ENCODE data around the gene ICOS. TPM values are rescaled to one million over a fixed set of nuclear protein-coding genes. Genes with fewer than 3 reads are reported as not detected.

Gene ICOS
- total and polyA plus RNA-seq, 2 of the 4 experiments (the other 2 are of a cell fraction): not detected

DNA sequence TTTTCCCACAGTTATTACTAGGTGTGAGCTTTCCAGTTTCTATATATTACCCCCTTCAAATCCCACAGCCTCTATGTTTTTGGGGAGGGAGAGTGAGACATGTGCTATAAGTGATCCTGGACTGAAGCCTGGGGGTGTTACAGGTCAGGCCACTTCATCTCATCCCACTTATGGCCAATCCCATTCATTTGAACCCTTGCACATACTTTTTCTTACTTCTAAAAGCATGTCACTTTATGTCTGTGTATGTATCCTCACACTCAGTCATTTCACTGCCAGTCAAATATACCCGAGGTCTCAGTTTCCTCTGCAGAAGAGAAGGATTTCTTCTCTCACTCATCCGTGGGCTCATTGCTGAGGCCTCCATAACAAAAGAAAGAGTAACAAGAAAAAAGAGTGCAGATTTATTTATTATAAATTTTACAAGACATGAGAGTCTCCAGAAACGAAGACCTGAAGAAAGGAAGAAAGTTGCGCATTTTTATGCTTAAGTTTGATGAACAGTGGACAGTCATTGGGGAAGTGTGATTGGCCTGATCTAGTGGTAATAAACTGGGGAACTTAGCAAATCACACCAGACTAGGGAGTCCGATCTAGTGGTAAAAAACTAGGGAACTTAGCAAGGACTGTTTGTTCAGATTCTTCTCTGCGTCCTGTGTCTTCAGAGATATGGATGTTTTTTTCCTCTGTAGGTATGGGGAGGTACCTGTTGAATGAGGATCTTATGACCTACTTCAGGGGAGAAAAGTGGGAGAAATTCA is 52.1 kb downstream of the ICOS start:
- Histone ChIP-seq H4K5ac (ENCODE audit: low read depth, low read length) (no peak overlapping the region), H3K56ac (ENCODE audit: extremely low read depth, insufficient read depth, low read length) (no peak overlapping the region), H2BK15ac (ENCODE audit: low read depth, low read length) (no peak overlapping the region), H2BK120ac (ENCODE audit: low read depth, low read length) (no peak overlapping the region), H4K8ac (ENCODE audit: low read depth in 2 of 2, low read length in 2 of 2) (no peak overlapping the region), H3K14ac (replicated peaks; ENCODE audit: low read depth, low read length) (no peak overlapping the region), H3K4ac (ENCODE audit: low read depth, low read length) (no peak overlapping the region), H3K23ac (ENCODE audit: low read depth, low read length) (no peak overlapping the region), H3K4me2 (ENCODE audit: low read depth, low read length) (no peak overlapping the region), H4K91ac (ENCODE audit: insufficient read depth, low read depth, low read length) (no peak overlapping the region), H2BK20ac (ENCODE audit: low read depth, low read length) (no peak overlapping the region), H3K4me1 (ENCODE audit: control insufficient read depth, insufficient read depth, low read length) (no peaks in the 10 kb centered on the region), H3K36me3 (ENCODE audit: control insufficient read depth, insufficient read depth, low read length) (no peaks in the 10 kb centered on the region), H2AK9ac (replicated peaks; ENCODE audit: low read depth, low read length, poor library complexity) (no peak overlapping the region), H2BK5ac (ENCODE audit: low read depth, low read length, poor library complexity, severe bottlenecking) (no peak overlapping the region), H3K9me1 (ENCODE audit: insufficient read depth, low read length) (no peaks in the 10 kb centered on the region), H2AFZ (replicated peaks; ENCODE audit: low read length, poor library complexity) (no peak overlapping the region), H3K18ac (ENCODE audit: low read depth, low read length) (no peak overlapping the region), H3K27ac (ENCODE audit: insufficient read depth, low read length) (no peak overlapping the region), H3K79me1 (ENCODE audit: low read depth in 1 of 2, low read length in 2 of 2) (no peaks in the 10 kb centered on the region), H2AK5ac (ENCODE audit: low read depth, low read length) (no peak overlapping the region), H3K27me3 (ENCODE audit: control insufficient read depth, insufficient read depth, low read length) (peaks cover 1% of the 10 kb centered on the region; the same call in 1 of the 2 replicates), H3K9ac (ENCODE audit: low read depth, low read length) (no peak overlapping the region), H3K9me3 (ENCODE audit: control insufficient read depth, insufficient read depth, low read length) (no peaks in the 10 kb centered on the region), H4K20me1 (ENCODE audit: insufficient read depth, low read length) (no peaks in the 10 kb centered on the region), H3K4me3 (ENCODE audit: insufficient read depth, low read depth, low read length) (no peak overlapping the region)
- TF ChIP-seq CEBPB (IDR thresholded peaks at IDR 0.05; ENCODE audit: low read depth, low read length): no peak
- TF ChIP-seq, protein P1, sequence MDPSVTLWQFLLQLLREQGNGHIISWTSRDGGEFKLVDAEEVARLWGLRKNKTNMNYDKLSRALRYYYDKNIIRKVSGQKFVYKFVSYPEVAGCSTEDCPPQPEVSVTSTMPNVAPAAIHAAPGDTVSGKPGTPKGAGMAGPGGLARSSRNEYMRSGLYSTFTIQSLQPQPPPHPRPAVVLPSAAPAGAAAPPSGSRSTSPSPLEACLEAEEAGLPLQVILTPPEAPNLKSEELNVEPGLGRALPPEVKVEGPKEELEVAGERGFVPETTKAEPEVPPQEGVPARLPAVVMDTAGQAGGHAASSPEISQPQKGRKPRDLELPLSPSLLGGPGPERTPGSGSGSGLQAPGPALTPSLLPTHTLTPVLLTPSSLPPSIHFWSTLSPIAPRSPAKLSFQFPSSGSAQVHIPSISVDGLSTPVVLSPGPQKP (IDR thresholded peaks at IDR 0.05; ENCODE audit: borderline replicate concordance, low read depth, low read length): no peak
- TF ChIP-seq, protein P2, sequence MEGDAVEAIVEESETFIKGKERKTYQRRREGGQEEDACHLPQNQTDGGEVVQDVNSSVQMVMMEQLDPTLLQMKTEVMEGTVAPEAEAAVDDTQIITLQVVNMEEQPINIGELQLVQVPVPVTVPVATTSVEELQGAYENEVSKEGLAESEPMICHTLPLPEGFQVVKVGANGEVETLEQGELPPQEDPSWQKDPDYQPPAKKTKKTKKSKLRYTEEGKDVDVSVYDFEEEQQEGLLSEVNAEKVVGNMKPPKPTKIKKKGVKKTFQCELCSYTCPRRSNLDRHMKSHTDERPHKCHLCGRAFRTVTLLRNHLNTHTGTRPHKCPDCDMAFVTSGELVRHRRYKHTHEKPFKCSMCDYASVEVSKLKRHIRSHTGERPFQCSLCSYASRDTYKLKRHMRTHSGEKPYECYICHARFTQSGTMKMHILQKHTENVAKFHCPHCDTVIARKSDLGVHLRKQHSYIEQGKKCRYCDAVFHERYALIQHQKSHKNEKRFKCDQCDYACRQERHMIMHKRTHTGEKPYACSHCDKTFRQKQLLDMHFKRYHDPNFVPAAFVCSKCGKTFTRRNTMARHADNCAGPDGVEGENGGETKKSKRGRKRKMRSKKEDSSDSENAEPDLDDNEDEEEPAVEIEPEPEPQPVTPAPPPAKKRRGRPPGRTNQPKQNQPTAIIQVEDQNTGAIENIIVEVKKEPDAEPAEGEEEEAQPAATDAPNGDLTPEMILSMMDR (conservative IDR thresholded peaks at IDR 0.05; ENCODE audit: low read depth, low read length): no peak
- no peak for TF ChIP-seq SMC3 (IDR thresholded peaks at IDR 0.05; ENCODE audit: low read depth, low read length)
- TF ChIP-seq NFE2L2 (IDR thresholded peaks at IDR 0.05; ENCODE audit: low read depth, low read length): no peak
- TF ChIP-seq, protein P3, sequence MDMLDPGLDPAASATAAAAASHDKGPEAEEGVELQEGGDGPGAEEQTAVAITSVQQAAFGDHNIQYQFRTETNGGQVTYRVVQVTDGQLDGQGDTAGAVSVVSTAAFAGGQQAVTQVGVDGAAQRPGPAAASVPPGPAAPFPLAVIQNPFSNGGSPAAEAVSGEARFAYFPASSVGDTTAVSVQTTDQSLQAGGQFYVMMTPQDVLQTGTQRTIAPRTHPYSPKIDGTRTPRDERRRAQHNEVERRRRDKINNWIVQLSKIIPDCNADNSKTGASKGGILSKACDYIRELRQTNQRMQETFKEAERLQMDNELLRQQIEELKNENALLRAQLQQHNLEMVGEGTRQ (IDR thresholded peaks at IDR 0.05; ENCODE audit: low read depth, low read length): no peak
- no peak for TF ChIP-seq MXI1 (IDR thresholded peaks at IDR 0.05; ENCODE audit: borderline replicate concordance, low read depth, low read length)
- no peak for TF ChIP-seq MAZ (IDR thresholded peaks at IDR 0.05; ENCODE audit: borderline replicate concordance, low read depth, low read length)
- TF ChIP-seq FOS (IDR thresholded peaks at IDR 0.05; ENCODE audit: low read depth, low read length): no peak
- TF ChIP-seq RCOR1 (IDR thresholded peaks at IDR 0.05; ENCODE audit: insufficient replicate concordance, low read length): no peak
- TF ChIP-seq CHD1 (IDR thresholded peaks at IDR 0.05; ENCODE audit: low read depth, low read length): no peak
- no peak for TF ChIP-seq RFX5 (IDR thresholded peaks at IDR 0.05; ENCODE audit: low read depth, low read length)
- no peak for TF ChIP-seq POLR2A (IDR thresholded peaks at IDR 0.05; ENCODE audit: low read depth, low read length)
- no peak for TF ChIP-seq BHLHE40 (IDR thresholded peaks at IDR 0.05; ENCODE audit: low read depth, low read length)
- TF ChIP-seq MAFK (IDR thresholded peaks at IDR 0.05; ENCODE audit: low read depth, low read length): no peak
- TF ChIP-seq RAD21 (IDR thresholded peaks at IDR 0.05; ENCODE audit: low read length): no peak
- in situ Hi-C loops (cut with MboI; ENCODE audit: low sequenced_read_pairs): no loop called here
- 100% methylated on average over 1 of the region's 6 CpGs; no CpG with 5 or more reads in 1 of the 2 experiments for WGBS, 2 experiments (ENCODE audit: extremely low coverage in 2 of 2, insufficient read length in 1 of 2)
- ChIA-PET POLR2A (ENCODE audit: unreplicated experiment) (no interaction called here), CTCF (no interaction called here)
- no peak for ATAC-seq (ENCODE audit: low read depth)
- dilution Hi-C loops (cut with HindIII; ENCODE audit: low sequenced_read_pairs, unreplicated experiment): no loop called here
- no peak for DNase-seq
- no TSS peak for BruUV-seq (replicated peaks)
- intact Hi-C loops (cut with micrococcal nuclease): no loop called here

Measured in IMR-90 (cell line).